HCT116 (cell line): ENCODE data around the gene RMND1. TPM values are rescaled to one million over a fixed set of nuclear protein-coding genes. Genes with fewer than 3 reads are reported as not detected.

Experiments
- ATAC-seq: fragments of 200-7000 bp; cut with Tn5 transposase; 2 replicates; pipeline ENCODE4 v1.9.1; 2020; ENCODE audit warnings: mild to moderate bottlenecking, moderate library complexity
- BruUV-seq: library from RNA; stranded (reverse); fragments of 400-500 nt; replicated peaks from 2 replicates; lab custom pipeline; 2021; lab: Mats Ljungman, UMichigan
- CTCF ChIA-PET: fragments of 300-600 bp; sonication (Branson Sonifier 250); formaldehyde crosslinking; loops from one replicate; lab custom pipeline; 2021; ENCODE audit warnings: antibody characterized with exemption; lab: Charles Lee
- POLR2A ChIA-PET: fragments of 300-600, 350-600 bp; sonication (Branson Sonifier 250); formaldehyde crosslinking; loops from one replicate; lab custom pipeline; 2021; ENCODE audit warnings: antibody characterized with exemption; lab: Charles Lee
- RAD21 ChIA-PET, 2 experiments: fragments of 300-600 bp; sonication (Branson Sonifier 250); formaldehyde crosslinking; loops; one replicate each; lab custom pipeline; 2023; ENCODE audit warnings: low total read pairs in 2 of 2; ENCODE audit not compliant: uncharacterized antibody in 2 of 2, unreplicated experiment in 2 of 2, low non-redundant PET in 1 of 2; lab: Charles Lee
- DNase-seq: peaks from one replicate; pipeline ENCODE4 v3.0.0-alpha.2; 2010; ENCODE audit warnings: low read depth, low spot score
- H2AFZ ChIP-seq: fragments of 200-600 bp; shearing (Covaris generic), sonication (generic); 2 replicates; pipeline ENCODE4 v1.6.1; 2017; ENCODE audit warnings: low read depth, mixed run types, mixed read lengths, antibody characterized with exemption, low read length; ENCODE audit not compliant: poor library complexity, severe bottlenecking
- H3K27ac ChIP-seq: 2 replicates; pipeline ENCODE4 v1.5.1; 2012; ENCODE audit warnings: low read depth, low read length
- H3K27me3 ChIP-seq: fragments of 200-600 bp; sonication (generic); 2 replicates; pipeline ENCODE4 v1.6.1; 2016; ENCODE audit warnings: mixed run types, low read length, mixed read lengths; ENCODE audit not compliant: insufficient read depth
- H3K36me3 ChIP-seq, 2 experiments: fragments of 200-500 bp in 1 of 2; fragments of 200-600 bp in 1 of 2; sonication (Bioruptor generic) in 1 of 2; sonication (generic) in 1 of 2; 2 replicates each; pipeline versions ENCODE4 v1.5.1 to v1.6.1; 2014 to 2016; ENCODE audit warnings: low read length in 2 of 2, inconsistent platforms in 1 of 2, mixed read lengths in 1 of 2, mixed run types in 1 of 2; ENCODE audit not compliant: insufficient read depth in 2 of 2, control insufficient read depth in 1 of 2
- H3K4me1 ChIP-seq, 2 experiments: fragments of 200-600 bp in 1 of 2; sonication (generic) in 1 of 2; 2 replicates each; pipeline versions ENCODE4 v1.5.1 to v1.6.1; 2012 to 2017; ENCODE audit warnings: low read length in 2 of 2, inconsistent platforms in 1 of 2, mild to moderate bottlenecking in 1 of 2, mixed read lengths in 1 of 2, mixed run types in 1 of 2, moderate library complexity in 1 of 2; ENCODE audit not compliant: insufficient read depth in 2 of 2, control insufficient read depth in 1 of 2
- H3K4me2 ChIP-seq: fragments of 200-600 bp; sonication (generic); 2 replicates; pipeline ENCODE4 v1.6.1; 2017; ENCODE audit warnings: mixed run types, low read length, mixed read lengths
- H3K4me3 ChIP-seq, 2 experiments: fragments of 200-600 bp in 1 of 2; sonication (generic) in 1 of 2; replicated peaks in 1 of 2; 2 replicates each; pipeline ENCODE4 v1.5.1; 2011 to 2016; ENCODE audit warnings: low read length in 2 of 2, control low read depth in 1 of 2, low read depth in 1 of 2, mild to moderate bottlenecking in 1 of 2, mixed read lengths in 1 of 2, mixed run types in 1 of 2
- H3K79me2 ChIP-seq: fragments of 200-600 bp; sonication (generic); 2 replicates; pipeline ENCODE4 v1.6.1; 2017; ENCODE audit warnings: mild to moderate bottlenecking, mixed run types, low read length, moderate library complexity, mixed read lengths; ENCODE audit not compliant: insufficient read depth
- H3K9ac ChIP-seq: fragments of 200-600 bp; sonication (generic); 2 replicates; pipeline ENCODE4 v1.6.1; 2016; ENCODE audit warnings: low read length, mixed read lengths
- H3K9me2 ChIP-seq: fragments of 200-600 bp; sonication (generic), shearing (Covaris generic); 2 replicates; pipeline ENCODE4 v1.6.1; 2017; ENCODE audit warnings: mixed run types, mild to moderate bottlenecking, moderate library complexity; ENCODE audit not compliant: insufficient read depth
- H3K9me3 ChIP-seq, 2 experiments: fragments of 200-500 bp in 1 of 2; fragments of 200-600 bp in 1 of 2; sonication (Bioruptor generic) in 1 of 2; sonication (generic) in 1 of 2; 2 replicates each; pipeline ENCODE4 v1.6.1; 2014 to 2017; ENCODE audit warnings: low read length in 2 of 2, mixed read lengths in 2 of 2, inconsistent platforms in 1 of 2, low read depth in 1 of 2, mild to moderate bottlenecking in 1 of 2, mixed run types in 1 of 2, moderate library complexity in 1 of 2; ENCODE audit not compliant: control insufficient read depth in 1 of 2, insufficient read depth in 1 of 2
- H4K20me1 ChIP-seq: fragments of 200-600 bp; sonication (generic), shearing (Covaris generic); 2 replicates; pipeline ENCODE4 v1.6.1; 2017; ENCODE audit warnings: mixed run types, mild to moderate bottlenecking, moderate library complexity; ENCODE audit not compliant: insufficient read depth
- ELF1 ChIP-seq: IDR thresholded peaks from 2 replicates; pipeline ENCODE4 v1.6.1; 2012; ENCODE audit warnings: low read depth, borderline replicate concordance
- FOSL1 ChIP-seq: IDR thresholded peaks from 2 replicates; pipeline ENCODE4 v1.6.1; 2012; ENCODE audit warnings: low read depth
- MAX ChIP-seq: IDR thresholded peaks from 2 replicates; pipeline ENCODE4 v1.6.1; 2012
- POLR2AphosphoS5 ChIP-seq: IDR thresholded peaks from 2 replicates; pipeline ENCODE4 v1.6.1; 2011; ENCODE audit warnings: mild to moderate bottlenecking, low read depth, low read length, moderate library complexity
- SIN3A ChIP-seq: IDR thresholded peaks from 2 replicates; pipeline ENCODE4 v1.6.1; 2012; ENCODE audit warnings: low read depth
- TCF7L2 ChIP-seq: IDR thresholded peaks from 2 replicates; pipeline ENCODE4 v1.7.0; 2011; ENCODE audit warnings: borderline replicate concordance, inconsistent platforms; ENCODE audit not compliant: insufficient read depth, insufficient read length; ENCODE audit errors: extremely low read depth
- YY1 ChIP-seq: IDR thresholded peaks from 2 replicates; pipeline ENCODE4 v1.6.1; 2011; ENCODE audit warnings: low read length, low read depth, moderate library complexity, mild to moderate bottlenecking; ENCODE audit not compliant: insufficient replicate concordance; ENCODE audit errors: extremely low read depth
- ZFX ChIP-seq: fragments of 450-650 bp; IDR thresholded peaks from 2 replicates; pipeline ENCODE4 v1.6.1; 2017
- ZNF274 ChIP-seq: fragments of 200-500 bp; sonication (Bioruptor generic); IDR thresholded peaks from 2 replicates; pipeline ENCODE4 v1.6.1; 2014; ENCODE audit warnings: mild to moderate bottlenecking, low read depth, low read length, inconsistent platforms
- intact Hi-C: fragments of 100-400 bp; cut with micrococcal nuclease; formaldehyde crosslinking; loops from 2 replicates; pipeline ENCODE4 v1.10.0; 2022
- total RNA-seq: library from RNA; stranded (reverse); gene quantifications from one replicate; pipeline ENCODE4 v1.2.1, GENCODE V29; 2021; ENCODE audit not compliant: unreplicated experiment
- TF ChIP-seq, protein P1 (sequence below), 3 experiments: fragments of 200-600 bp in 1 of 3; sonication (generic) in 1 of 3; IDR thresholded peaks in 2 of 3; conservative IDR thresholded peaks in 1 of 3; 2 replicates each; pipeline ENCODE4 v1.5.1; 2012 to 2017; ENCODE audit warnings: low read depth in 2 of 3, low read length in 2 of 3, antibody characterized with exemption in 1 of 3, borderline replicate concordance in 1 of 3, control low read depth in 1 of 3, mild to moderate bottlenecking in 1 of 3, mixed read lengths in 1 of 3, mixed run types in 1 of 3, moderate library complexity in 1 of 3; ENCODE audit not compliant: insufficient read depth in 1 of 3

RMND1 gene
- total RNA-seq, 1 experiment from 2014 or later: 28.0 TPM

DNA sequence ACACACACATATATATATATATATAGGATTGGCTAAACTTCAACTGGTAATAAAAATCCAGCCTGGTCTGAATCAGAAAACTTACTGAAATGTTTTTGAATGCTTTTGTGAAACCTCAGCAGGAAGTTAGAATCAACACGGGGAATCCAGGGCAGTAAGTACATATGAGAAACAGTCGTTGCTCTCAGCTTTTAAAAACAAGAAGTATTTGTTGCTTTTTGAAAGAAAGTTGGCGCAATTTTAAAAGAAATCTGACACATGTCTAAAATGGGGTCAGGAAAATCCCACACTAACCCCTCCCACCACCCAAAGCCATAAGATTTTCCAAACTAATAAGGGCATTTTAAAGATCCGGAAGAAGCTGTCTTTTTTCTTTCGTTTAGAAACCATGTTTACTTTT is 30.4 kb upstream of the RMND1 start:
- intact Hi-C loops: no loop called here
- Histone ChIP-seq H4K20me1 (no peaks in the 10 kb centered on the region), H3K4me3 (no peak overlapping the region), H3K9me2 (no peaks in the 10 kb centered on the region), H3K4me2 (no peak overlapping the region), H3K27me3 (no peaks in the 10 kb centered on the region), H3K79me2 (no peaks in the 10 kb centered on the region), H3K36me3 (no peaks in the 10 kb centered on the region), H3K4me1 (no peaks in the 10 kb centered on the region), H2AFZ (no peak overlapping the region), H3K9me3 (no peaks in the 10 kb centered on the region), H3K9ac (no peak overlapping the region), H3K27ac (no peak overlapping the region)
- ChIA-PET CTCF (no interaction called here), RAD21 (no interaction called here), POLR2A (no interaction called here)
- no peak for ATAC-seq
- DNase-seq: no peak
- TF ChIP-seq FOSL1 (no peak), ELF1 (no peak), MAX (no peak), TCF7L2 (no peak), POLR2AphosphoS5 (no peak), ZNF274 (no peak), YY1 (no peak), ZFX (no peak), SIN3A (no peak)
- TF ChIP-seq, protein P1, sequence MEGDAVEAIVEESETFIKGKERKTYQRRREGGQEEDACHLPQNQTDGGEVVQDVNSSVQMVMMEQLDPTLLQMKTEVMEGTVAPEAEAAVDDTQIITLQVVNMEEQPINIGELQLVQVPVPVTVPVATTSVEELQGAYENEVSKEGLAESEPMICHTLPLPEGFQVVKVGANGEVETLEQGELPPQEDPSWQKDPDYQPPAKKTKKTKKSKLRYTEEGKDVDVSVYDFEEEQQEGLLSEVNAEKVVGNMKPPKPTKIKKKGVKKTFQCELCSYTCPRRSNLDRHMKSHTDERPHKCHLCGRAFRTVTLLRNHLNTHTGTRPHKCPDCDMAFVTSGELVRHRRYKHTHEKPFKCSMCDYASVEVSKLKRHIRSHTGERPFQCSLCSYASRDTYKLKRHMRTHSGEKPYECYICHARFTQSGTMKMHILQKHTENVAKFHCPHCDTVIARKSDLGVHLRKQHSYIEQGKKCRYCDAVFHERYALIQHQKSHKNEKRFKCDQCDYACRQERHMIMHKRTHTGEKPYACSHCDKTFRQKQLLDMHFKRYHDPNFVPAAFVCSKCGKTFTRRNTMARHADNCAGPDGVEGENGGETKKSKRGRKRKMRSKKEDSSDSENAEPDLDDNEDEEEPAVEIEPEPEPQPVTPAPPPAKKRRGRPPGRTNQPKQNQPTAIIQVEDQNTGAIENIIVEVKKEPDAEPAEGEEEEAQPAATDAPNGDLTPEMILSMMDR (IDR thresholded peaks at IDR 0.05 in 2 of 3, conservative IDR thresholded peaks at IDR 0.05 in 1 of 3; ENCODE audit: borderline replicate concordance in 1 of 3, insufficient read depth in 1 of 3, low read depth in 2 of 3, low read length in 2 of 3): no peak
- no TSS peak for BruUV-seq
